OCI-LY1 (cell line): ENCODE results near the gene AKAP8L.
"Not testable (repeated sequence)": the region's sequence is repeated elsewhere in the genome, so short reads cannot be mapped to it uniquely, and the experiment has no call there.

Experiments used
- CTCF ChIP-seq: fragments of 200-600 bp; sonication (generic), shearing (Covaris generic); IDR thresholded peaks from 2 replicates; pipeline ENCODE4 v1.5.1; 2017; ENCODE audit warnings: mild to moderate bottlenecking, antibody characterized with exemption, low read length, moderate library complexity, mixed read lengths
- EZH2 ChIP-seq: fragments of 200-600 bp; sonication (generic), shearing (Covaris generic); IDR thresholded peaks from 2 replicates; pipeline ENCODE4 v1.8.0; 2017; ENCODE audit warnings: borderline replicate concordance, mixed run types, mild to moderate bottlenecking, antibody characterized with exemption, low read length, moderate library complexity, mixed read lengths

- not testable (repeated sequence) for TF ChIP-seq CTCF, EZH2
Observed at GRCh38 chr19:15411351-15411750, 7.4 kb downstream of the AKAP8L start.
